ENCODE data around the gene SGIP1.

Gene SGIP1

DNA sequence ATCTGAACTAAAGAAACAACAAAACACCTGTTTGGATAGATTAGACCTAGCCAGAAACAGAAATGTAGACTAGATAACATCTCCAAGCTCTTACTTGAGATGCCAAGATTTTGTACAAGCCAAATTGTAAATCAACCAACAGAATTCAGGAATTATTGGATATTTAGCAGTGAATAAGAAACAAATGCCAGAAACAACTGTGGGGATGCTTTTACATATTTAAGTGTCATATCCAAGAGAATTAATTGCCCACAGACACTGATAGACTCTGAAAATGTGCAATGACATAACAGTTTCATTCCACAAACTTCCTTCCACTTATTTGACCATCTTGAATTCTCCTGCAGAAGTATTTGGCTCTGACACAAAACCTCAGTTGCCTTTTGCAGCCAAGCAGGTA is 92.3 kb downstream of the SGIP1 start:
- Mint-ChIP-seq H3K36me3 (ENCODE audit: low read depth) (no peaks in the 10 kb centered on the region), H3K27me3 (ENCODE audit: low read depth) (no peaks in the 10 kb centered on the region), H3K27ac (no peak overlapping the region), H3K4me1 (ENCODE audit: low read depth) (no peaks in the 10 kb centered on the region), H3K9me3 (no peaks in the 10 kb centered on the region), H3K4me3 (no peak overlapping the region)

DNA sequence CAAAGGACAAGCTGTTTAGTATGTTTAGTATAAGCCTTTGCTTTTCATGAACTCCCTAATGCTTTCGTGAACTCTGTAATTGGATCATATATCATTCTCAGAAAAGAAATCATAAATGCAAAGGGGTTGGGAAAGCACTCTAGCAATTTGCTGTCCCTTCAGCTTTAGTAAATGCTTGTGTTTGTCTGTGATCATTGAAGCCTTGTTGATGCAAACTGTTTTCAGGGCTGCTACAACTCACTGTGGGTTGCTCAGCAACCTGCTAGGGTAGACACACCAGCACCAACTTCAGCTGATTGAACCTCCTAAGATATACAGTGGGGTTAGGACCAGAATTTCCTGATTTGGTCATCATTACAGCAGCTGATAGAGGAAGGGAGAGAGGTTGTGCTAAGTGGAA is 95.0 kb downstream of the SGIP1 start:
- Mint-ChIP-seq H3K27ac (no peak overlapping the region), H3K9me3 (no peaks in the 10 kb centered on the region), H3K4me3 (no peak overlapping the region), H3K27me3 (ENCODE audit: low read depth) (no peaks in the 10 kb centered on the region), H3K36me3 (ENCODE audit: low read depth) (no peaks in the 10 kb centered on the region), H3K4me1 (ENCODE audit: low read depth) (no peaks in the 10 kb centered on the region)

DNA sequence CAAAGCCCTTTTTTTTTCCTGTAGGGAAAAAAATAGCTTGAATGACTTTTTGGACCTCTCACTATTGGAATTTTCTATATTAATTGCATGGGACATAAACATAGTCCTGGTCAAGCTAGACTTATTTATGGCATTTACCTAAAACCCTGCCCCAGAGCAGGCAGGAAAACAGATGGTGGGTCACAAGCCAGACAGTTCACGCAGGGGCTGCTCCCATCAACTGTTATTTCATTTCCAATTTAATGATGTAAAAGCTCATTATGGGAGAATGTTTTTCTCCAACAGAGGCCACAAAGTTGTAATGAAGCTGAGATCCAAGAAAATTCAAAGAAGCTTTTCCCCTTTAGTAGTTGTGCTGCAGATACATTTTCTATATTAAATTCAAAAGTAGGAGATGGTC is 99.2 kb downstream of the SGIP1 start:
- Mint-ChIP-seq H3K27ac (no peak overlapping the region), H3K4me3 (no peak overlapping the region), H3K27me3 (ENCODE audit: low read depth) (no peaks in the 10 kb centered on the region), H3K4me1 (ENCODE audit: low read depth) (no peaks in the 10 kb centered on the region), H3K9me3 (no peaks in the 10 kb centered on the region), H3K36me3 (ENCODE audit: low read depth) (no peaks in the 10 kb centered on the region)

DNA sequence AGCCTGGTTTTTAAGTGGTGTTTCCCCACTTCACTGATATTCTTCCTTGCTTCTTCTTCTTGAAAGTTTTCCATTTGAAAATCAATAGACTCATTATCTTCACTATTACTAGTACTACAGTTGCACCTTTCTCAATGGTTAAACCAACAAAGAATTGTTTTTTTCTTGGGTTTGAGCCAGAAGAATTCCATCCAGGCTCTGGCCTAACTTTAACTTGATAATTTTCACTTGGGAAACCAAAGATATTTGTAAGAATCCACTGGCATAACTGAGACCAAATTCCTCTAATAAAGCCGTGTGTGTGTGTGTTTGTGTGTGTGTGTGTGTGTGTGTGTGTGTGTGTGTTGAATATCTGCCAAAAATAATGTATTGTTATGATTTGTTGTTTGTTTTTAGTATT is 103.2 kb downstream of the SGIP1 start:
- Mint-ChIP-seq H3K4me3 (no peak overlapping the region), H3K9me3 (no peaks in the 10 kb centered on the region), H3K36me3 (ENCODE audit: low read depth) (no peaks in the 10 kb centered on the region), H3K27ac (no peak overlapping the region), H3K27me3 (ENCODE audit: low read depth) (peaks cover 8% of the 10 kb centered on the region), H3K4me1 (ENCODE audit: low read depth) (no peaks in the 10 kb centered on the region)

DNA sequence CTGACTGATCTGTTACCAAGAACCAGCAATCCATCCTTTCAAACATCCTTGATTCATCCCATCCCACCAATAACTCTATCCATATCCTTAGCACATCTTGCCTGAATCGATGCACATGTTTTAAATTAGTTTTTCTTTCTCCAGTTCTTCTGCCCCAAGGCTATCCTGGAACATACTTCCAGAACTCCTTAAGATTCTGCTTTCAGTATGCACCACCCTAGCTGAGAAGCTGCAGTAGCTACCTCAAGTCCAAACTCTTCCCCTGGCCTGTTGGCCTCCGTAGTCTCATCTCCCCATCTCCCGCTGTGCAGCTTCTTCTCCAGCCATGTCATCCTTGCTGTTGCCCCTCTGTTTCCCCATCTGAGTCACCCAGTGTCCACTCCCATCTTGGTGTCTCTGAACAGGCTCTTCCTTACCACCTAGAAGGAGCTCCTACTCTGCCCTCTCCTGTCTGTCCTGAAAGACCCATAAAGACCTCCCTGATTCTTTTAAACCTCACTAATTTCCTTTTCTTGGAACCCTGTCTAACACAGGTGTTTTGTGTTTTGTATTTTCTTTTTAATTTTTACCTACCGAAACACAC is 108.0 kb downstream of the SGIP1 start:
- Mint-ChIP-seq H3K4me3 (no peak overlapping the region), H3K4me1 (ENCODE audit: low read depth) (no peaks in the 10 kb centered on the region), H3K36me3 (ENCODE audit: low read depth) (no peaks in the 10 kb centered on the region), H3K27ac (no peak overlapping the region), H3K27me3 (ENCODE audit: low read depth) (peaks cover 17% of the 10 kb centered on the region), H3K9me3 (no peaks in the 10 kb centered on the region)

DNA sequence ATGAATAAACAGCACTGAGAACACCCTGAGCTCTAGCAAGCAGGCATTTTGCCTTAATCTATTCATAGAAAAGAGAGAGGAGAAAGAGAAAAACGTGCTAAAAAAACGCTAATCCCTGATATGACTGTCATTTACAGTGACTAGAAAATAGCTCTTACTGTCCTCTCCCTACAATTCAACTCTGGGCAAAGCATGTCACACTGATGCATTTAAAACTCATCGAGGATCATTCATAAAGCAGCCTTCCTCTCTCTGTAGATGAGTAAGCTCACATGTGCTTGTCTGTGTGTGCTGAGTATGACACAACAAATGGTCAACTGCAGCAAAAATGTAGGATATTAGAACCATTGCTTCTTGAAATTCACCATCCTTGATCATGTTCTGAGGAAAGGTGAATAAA is 109.0 kb downstream of the SGIP1 start:
- Mint-ChIP-seq H3K4me1 (ENCODE audit: low read depth) (no peaks in the 10 kb centered on the region), H3K4me3 (no peak overlapping the region), H3K9me3 (no peaks in the 10 kb centered on the region), H3K27ac (no peak overlapping the region), H3K36me3 (ENCODE audit: low read depth) (no peaks in the 10 kb centered on the region), H3K27me3 (ENCODE audit: low read depth) (peaks cover 17% of the 10 kb centered on the region)

DNA sequence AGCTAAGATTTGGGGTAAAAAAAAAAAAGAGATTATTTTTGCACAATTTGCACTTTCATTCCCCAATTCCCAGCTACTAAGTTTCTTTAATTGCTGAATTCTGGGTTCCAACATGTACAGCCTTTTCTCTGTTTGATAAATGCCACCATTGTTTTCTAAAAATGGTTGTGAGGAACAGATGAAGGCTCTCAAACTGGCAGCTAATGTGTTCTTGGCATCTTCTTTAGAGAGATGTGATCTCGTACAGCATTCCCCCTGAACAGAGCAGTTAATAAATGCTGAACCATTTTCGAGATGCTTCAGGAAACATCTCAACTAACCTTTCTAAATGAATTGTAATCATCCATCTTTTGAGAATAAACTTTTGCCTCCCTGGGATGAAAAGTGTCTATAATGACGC is 110.4 kb downstream of the SGIP1 start:
- no peaks in the 10 kb centered on the region for H3K36me3 Mint-ChIP-seq (ENCODE audit: low read depth)
- no peaks in the 10 kb centered on the region for H3K4me1 Mint-ChIP-seq (ENCODE audit: low read depth)
- peaks cover 24% of the 10 kb centered on the region for H3K27me3 Mint-ChIP-seq (ENCODE audit: low read depth)
- H3K4me3 Mint-ChIP-seq, result no peak overlapping the region
- H3K9me3 Mint-ChIP-seq, result no peaks in the 10 kb centered on the region
- H3K27ac Mint-ChIP-seq, result no peak overlapping the region

DNA sequence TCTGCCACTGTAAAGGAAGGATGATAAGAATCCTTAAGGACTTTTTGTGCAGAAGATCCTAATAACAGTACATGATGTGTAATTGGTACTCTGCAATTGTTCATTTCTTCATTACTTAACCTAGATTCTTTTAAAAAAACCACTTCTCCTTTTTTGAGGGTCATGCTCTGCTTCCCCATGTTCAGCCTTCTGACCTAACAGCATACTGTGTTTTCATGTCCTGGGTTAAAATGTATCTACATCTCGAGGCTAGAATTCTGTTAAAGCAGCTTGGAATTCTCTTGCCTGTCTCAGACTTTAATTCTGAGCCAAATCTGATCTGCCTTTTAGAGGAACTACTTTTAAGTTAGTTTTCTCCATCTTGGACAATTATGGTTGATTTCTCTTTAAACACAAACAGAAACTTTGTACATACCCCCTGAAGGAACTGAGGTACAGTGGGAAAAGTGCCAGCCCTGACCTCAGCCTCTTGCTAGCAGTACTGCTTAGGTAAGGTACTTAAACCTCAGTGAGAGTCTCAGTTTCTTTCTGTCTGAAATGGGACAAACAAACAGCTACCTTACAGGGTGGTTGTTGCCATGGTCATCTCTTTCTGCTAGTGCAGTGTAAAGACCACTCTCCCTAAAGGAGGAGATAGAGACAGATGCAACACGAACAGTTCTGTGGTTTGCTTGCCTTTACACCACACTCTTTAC is 115.1 kb downstream of the SGIP1 start:
- no peak overlapping the region for H3K4me3 Mint-ChIP-seq
- H3K27ac Mint-ChIP-seq, result no peak overlapping the region
- no peaks in the 10 kb centered on the region for H3K4me1 Mint-ChIP-seq (ENCODE audit: low read depth)
- H3K9me3 Mint-ChIP-seq, result no peaks in the 10 kb centered on the region
- no peaks in the 10 kb centered on the region for H3K36me3 Mint-ChIP-seq (ENCODE audit: low read depth)
- H3K27me3 Mint-ChIP-seq (ENCODE audit: low read depth), result peaks cover 24% of the 10 kb centered on the region

DNA sequence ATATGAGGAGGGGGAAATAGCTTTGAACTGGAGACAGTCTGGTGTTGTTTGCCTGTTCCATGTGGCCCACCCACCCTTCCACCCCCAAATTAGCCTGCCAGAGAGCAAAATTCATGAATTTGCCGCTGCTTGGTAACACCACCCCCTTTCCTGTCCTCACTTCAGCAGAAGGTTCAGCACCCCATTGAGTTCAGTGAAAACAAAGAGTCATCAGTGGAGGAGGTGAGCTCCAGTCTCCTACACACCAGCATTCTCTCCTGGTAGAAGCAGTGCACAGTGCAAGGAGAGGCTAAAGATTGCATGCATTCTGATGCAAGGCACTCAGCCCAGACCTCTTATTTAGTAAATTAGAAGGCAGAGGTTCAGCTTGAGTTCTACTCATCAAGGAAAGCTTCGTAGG is 118.6 kb downstream of the SGIP1 start:
- no peaks in the 10 kb centered on the region for H3K36me3 Mint-ChIP-seq (ENCODE audit: low read depth)
- H3K4me3 Mint-ChIP-seq, result no peak overlapping the region
- no peaks in the 10 kb centered on the region for H3K4me1 Mint-ChIP-seq (ENCODE audit: low read depth)
- H3K27me3 Mint-ChIP-seq (ENCODE audit: low read depth), result peaks cover 19% of the 10 kb centered on the region
- no peaks in the 10 kb centered on the region for H3K9me3 Mint-ChIP-seq
- no peak overlapping the region for H3K27ac Mint-ChIP-seq

DNA sequence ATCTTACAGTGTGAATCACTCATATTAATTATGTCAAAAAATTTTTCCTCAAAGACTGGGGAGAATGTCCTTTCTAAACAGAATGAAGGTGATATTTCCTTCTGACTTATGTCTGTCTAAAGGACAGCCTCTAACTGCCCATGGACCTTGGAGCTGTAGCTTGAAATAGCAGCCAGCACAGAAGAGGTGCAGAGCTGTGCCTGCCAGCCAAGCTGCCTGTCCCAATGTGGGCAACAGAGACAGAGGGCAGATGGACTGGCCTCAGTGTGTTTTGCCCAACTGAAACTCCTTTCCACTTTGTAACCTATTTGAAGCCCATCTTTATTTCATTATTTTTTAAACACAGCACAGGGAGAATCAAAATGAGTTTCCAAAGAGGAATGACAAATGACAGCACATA is 120.7 kb downstream of the SGIP1 start:
- Mint-ChIP-seq H3K4me1 (ENCODE audit: low read depth) (no peaks in the 10 kb centered on the region), H3K27me3 (ENCODE audit: low read depth) (peaks cover 13% of the 10 kb centered on the region), H3K36me3 (ENCODE audit: low read depth) (no peaks in the 10 kb centered on the region)

DNA sequence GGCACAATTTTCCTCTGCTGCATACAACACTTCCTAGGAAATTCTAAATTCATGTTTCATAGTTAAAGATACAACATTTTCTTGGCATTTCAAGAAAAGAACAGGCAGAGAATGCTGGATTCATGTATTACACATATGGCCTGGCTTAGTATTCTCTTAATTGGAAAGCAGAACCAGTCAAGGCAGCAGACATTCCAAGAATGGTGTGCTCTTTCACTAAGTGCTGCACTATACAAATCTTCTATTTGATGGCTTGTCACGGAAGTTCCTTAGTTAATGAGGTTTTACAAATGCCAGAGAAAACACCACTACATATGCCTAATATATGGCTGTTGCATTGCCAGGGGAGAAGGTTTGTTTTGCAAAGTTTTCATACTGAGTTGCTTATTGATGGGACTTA is 137.5 kb downstream of the SGIP1 start:
- Mint-ChIP-seq H3K4me1 (ENCODE audit: low read depth) (no peaks in the 10 kb centered on the region), H3K27me3 (ENCODE audit: low read depth) (peaks cover 17% of the 10 kb centered on the region), H3K27ac (no peak overlapping the region), H3K36me3 (ENCODE audit: low read depth) (no peaks in the 10 kb centered on the region), H3K9me3 (no peaks in the 10 kb centered on the region), H3K4me3 (no peak overlapping the region)

More for the DNA sequence above, 120.7 kb downstream of the SGIP1 start:
- Mint-ChIP-seq H3K9me3 (no peaks in the 10 kb centered on the region), H3K27ac (no peak overlapping the region), H3K4me3 (no peak overlapping the region)

DNA sequence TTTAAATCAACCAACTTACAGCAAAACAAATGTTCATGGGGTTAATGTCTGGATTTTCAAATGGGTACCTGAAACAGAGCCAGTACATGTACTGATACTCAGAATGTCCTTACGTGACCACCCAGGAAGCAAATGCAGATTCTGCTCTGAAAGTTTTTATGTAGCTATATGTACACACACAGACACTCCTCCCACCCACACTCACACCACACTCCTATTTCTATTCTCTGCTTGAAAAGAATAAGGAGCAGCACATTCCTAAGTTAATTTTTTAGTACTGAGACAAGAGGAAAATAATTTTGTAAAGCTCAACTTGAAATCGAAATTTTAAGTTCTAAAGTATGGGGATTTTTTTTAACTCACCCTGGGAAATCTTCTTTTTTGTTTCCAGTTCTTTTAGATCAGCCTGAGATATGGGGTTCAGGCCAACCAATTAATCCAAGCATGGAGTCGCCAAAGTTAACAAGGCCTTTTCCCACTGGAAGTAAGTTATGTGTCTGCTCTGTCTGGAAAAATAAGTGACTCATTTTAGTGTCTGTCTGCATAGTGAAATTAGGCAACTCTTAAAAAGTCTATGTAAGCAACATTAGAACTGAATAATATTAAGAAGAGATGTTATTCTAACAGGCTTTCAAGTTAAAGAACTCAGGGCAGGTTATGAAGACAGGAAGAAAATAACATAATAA is 142.8 kb downstream of the SGIP1 start:
- Mint-ChIP-seq H3K27ac (no peak overlapping the region), H3K36me3 (ENCODE audit: low read depth) (no peaks in the 10 kb centered on the region), H3K27me3 (ENCODE audit: low read depth) (peaks cover 20% of the 10 kb centered on the region), H3K9me3 (no peaks in the 10 kb centered on the region), H3K4me1 (ENCODE audit: low read depth) (no peaks in the 10 kb centered on the region), H3K4me3 (no peak overlapping the region)

DNA sequence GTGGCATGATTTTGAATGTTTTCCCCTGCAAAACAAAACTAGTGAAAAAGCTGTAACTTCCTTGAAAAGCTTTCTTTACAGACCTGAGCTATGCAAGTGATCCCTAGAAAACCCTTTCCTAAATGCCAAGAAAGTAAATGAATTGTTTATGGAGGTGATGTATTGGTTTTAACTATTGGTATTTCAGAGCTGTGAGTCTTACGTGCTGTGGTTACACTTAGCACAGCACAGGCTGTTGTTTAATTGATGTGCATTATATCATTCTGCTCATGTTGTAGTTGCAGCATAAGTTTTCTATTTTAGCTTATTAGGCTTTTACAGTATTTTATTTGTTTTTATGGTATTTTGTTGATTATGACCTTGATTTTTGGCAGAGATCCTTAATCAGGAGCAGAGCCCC is 144.2 kb downstream of the SGIP1 start:
- no peaks in the 10 kb centered on the region for H3K9me3 Mint-ChIP-seq
- H3K27ac Mint-ChIP-seq, result no peak overlapping the region
- H3K36me3 Mint-ChIP-seq (ENCODE audit: low read depth), result no peaks in the 10 kb centered on the region
- H3K27me3 Mint-ChIP-seq (ENCODE audit: low read depth), result peaks cover 16% of the 10 kb centered on the region
- H3K4me1 Mint-ChIP-seq (ENCODE audit: low read depth), result no peaks in the 10 kb centered on the region
- H3K4me3 Mint-ChIP-seq, result no peak overlapping the region

DNA sequence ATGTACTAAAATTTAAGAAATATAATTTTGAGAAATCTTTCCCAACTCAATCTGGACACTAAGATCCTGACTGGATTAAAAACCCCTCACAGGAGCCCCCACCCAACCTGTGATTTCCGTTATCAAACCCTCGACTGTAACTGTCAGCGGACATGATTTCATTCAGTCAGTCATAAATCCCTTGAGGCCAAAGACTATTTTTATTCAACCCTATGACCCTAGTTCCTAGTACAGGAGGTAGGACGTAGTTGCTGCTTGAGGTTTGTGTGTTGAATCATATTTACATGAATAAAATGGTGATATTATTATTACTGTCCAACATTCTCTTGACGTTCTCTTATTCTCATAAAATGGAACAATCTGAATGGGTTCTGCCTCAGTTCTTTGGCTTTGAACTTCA is 145.2 kb downstream of the SGIP1 start:
- Mint-ChIP-seq H3K4me1 (ENCODE audit: low read depth) (no peaks in the 10 kb centered on the region), H3K9me3 (no peaks in the 10 kb centered on the region), H3K4me3 (no peak overlapping the region), H3K36me3 (ENCODE audit: low read depth) (no peaks in the 10 kb centered on the region), H3K27ac (no peak overlapping the region), H3K27me3 (ENCODE audit: low read depth) (peaks cover 16% of the 10 kb centered on the region)

DNA sequence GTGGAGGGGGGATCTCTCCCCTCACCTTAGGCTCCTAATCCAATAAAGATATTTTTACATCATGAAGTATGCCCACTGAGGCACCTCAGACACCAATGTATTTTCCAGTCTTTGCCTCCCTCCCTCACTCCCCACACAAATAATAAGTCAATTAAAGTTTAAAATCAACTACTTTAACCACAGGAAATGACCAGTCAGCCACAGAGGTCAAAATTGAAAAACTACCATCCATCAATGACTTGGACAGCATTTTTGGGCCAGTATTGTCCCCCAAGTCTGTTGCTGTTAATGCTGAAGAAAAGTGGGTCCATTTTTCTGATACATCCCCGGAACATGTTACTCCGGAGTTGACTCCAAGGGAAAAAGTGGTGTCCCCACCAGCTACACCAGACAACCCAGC is 147.7 kb downstream of the SGIP1 start:
- no peaks in the 10 kb centered on the region for H3K36me3 Mint-ChIP-seq (ENCODE audit: low read depth)

More for the DNA sequence above, 147.7 kb downstream of the SGIP1 start:
- H3K9me3 Mint-ChIP-seq, result no peaks in the 10 kb centered on the region
- no peaks in the 10 kb centered on the region for H3K4me1 Mint-ChIP-seq (ENCODE audit: low read depth)
- no peak overlapping the region for H3K4me3 Mint-ChIP-seq
- H3K27me3 Mint-ChIP-seq (ENCODE audit: low read depth), result peaks cover 14% of the 10 kb centered on the region
- H3K27ac Mint-ChIP-seq, result no peak overlapping the region
